Ovary (tissue), 3 donors: ENCODE results near the gene SEPTIN5.

Experiments used
- POLR2A ChIP-seq: fragments of 450-650 bp; IDR thresholded peaks from one replicate; pipeline ENCODE4 v1.6.1; 2017; ENCODE audit warnings: antibody characterized with exemption, mild to moderate bottlenecking, moderate library complexity
- TF ChIP-seq, protein P1 (sequence below), 3 donors: fragments of 450-650 bp in 2 of 3; fragments of 200-600 bp in 1 of 3; IDR thresholded peaks; one replicate each; pipeline versions ENCODE4 v1.5.1 to v1.8.0; 2016 to 2022; ENCODE audit warnings: antibody characterized with exemption in 3 of 3, mild to moderate bottlenecking in 1 of 3
- donor health status: DM: no; HTN: no; CAD: no.

DNA sequence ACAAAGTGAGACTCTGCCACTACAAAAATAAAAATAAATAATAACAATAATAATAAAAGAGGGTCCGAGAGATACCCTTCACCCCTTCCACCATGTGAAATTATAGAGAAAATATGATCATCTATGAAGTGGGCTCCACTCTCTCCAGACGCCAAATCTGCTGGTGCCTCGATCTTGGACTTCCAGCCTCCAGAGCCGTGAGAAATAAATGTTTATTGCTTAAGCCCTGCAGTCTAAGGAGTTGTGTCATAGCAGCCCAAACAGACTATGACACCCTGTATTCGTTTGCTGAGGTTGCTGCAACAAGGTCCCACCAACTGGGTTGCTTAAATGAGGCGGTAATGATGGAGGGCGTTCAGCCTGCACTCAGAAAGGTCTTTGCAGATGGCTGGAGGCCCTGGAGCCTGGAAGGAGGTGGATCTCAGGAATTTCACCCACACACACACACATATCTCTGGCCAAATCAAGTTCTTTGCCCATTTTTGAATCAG, 7.6 kb upstream of the SEPTIN5 start:
- TF ChIP-seq, protein P1, sequence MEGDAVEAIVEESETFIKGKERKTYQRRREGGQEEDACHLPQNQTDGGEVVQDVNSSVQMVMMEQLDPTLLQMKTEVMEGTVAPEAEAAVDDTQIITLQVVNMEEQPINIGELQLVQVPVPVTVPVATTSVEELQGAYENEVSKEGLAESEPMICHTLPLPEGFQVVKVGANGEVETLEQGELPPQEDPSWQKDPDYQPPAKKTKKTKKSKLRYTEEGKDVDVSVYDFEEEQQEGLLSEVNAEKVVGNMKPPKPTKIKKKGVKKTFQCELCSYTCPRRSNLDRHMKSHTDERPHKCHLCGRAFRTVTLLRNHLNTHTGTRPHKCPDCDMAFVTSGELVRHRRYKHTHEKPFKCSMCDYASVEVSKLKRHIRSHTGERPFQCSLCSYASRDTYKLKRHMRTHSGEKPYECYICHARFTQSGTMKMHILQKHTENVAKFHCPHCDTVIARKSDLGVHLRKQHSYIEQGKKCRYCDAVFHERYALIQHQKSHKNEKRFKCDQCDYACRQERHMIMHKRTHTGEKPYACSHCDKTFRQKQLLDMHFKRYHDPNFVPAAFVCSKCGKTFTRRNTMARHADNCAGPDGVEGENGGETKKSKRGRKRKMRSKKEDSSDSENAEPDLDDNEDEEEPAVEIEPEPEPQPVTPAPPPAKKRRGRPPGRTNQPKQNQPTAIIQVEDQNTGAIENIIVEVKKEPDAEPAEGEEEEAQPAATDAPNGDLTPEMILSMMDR (IDR thresholded peaks at IDR 0.05) = no peak
- TF ChIP-seq POLR2A = no peak
